RWPE2 (cell line): ENCODE results near the gene GAS2L1.

Experiments used
- ATAC-seq: fragments of 200-7000 bp; cut with Tn5 transposase; 3 replicates; pipeline ENCODE4 v1.9.1; 2021; ENCODE audit warnings: low read depth
- DNase-seq: peaks from one replicate; pipeline ENCODE4 v3.0.0-alpha.2; 2020; ENCODE audit warnings: low spot score
- H3K27ac ChIP-seq: fragments of 450-650 bp; 2 replicates; pipeline ENCODE4 v1.5.1; 2017; ENCODE audit warnings: mild to moderate bottlenecking; ENCODE audit not compliant: poor library complexity, severe bottlenecking
- H3K27me3 ChIP-seq: fragments of 250-450 bp; sonication (Bioruptor Pico); 2 replicates; pipeline ENCODE4 v1.5.1; 2021; ENCODE audit warnings: mild to moderate bottlenecking, moderate library complexity; ENCODE audit not compliant: insufficient read depth, poor library complexity, severe bottlenecking
- H3K36me3 ChIP-seq: fragments of 250-450 bp; sonication (Bioruptor Pico); 2 replicates; pipeline ENCODE4 v1.5.1; 2020; ENCODE audit warnings: low read depth, mild to moderate bottlenecking, moderate library complexity
- H3K4me1 ChIP-seq: fragments of 250-450 bp; sonication (Bioruptor Pico); 2 replicates; pipeline ENCODE4 v1.5.1; 2021; ENCODE audit warnings: mild to moderate bottlenecking, moderate library complexity; ENCODE audit not compliant: insufficient read depth, poor library complexity, severe bottlenecking
- H3K4me3 ChIP-seq: fragments of 250-450 bp; sonication (Bioruptor Pico); 2 replicates; pipeline ENCODE4 v1.5.1; 2021; ENCODE audit warnings: mild to moderate bottlenecking, moderate library complexity; ENCODE audit not compliant: severe bottlenecking
- H3K9me3 ChIP-seq: fragments of 250-450 bp; sonication (Bioruptor Pico); 2 replicates; pipeline ENCODE4 v1.5.1; 2021; ENCODE audit warnings: mild to moderate bottlenecking, moderate library complexity; ENCODE audit not compliant: severe bottlenecking
- TF ChIP-seq, protein P1 (sequence below): fragments of 450-650 bp; IDR thresholded peaks from one replicate; pipeline ENCODE4 v1.5.1; 2017; ENCODE audit warnings: mild to moderate bottlenecking, moderate library complexity; ENCODE audit not compliant: poor library complexity, severe bottlenecking

The GAS2L1 gene

GRCh38 chr22:29288837-29289236 lies 17.6 kb upstream of the GAS2L1 start:
- Histone ChIP-seq H3K9me3 (no peaks in the 10 kb centered on the region), H3K4me3 (no peak overlapping the region), H3K4me1 (no peaks in the 10 kb centered on the region), H3K27me3 (no peaks in the 10 kb centered on the region), H3K27ac (no peak overlapping the region), H3K36me3 (peaks cover 100% of the 10 kb centered on the region)
- TF ChIP-seq, protein P1, sequence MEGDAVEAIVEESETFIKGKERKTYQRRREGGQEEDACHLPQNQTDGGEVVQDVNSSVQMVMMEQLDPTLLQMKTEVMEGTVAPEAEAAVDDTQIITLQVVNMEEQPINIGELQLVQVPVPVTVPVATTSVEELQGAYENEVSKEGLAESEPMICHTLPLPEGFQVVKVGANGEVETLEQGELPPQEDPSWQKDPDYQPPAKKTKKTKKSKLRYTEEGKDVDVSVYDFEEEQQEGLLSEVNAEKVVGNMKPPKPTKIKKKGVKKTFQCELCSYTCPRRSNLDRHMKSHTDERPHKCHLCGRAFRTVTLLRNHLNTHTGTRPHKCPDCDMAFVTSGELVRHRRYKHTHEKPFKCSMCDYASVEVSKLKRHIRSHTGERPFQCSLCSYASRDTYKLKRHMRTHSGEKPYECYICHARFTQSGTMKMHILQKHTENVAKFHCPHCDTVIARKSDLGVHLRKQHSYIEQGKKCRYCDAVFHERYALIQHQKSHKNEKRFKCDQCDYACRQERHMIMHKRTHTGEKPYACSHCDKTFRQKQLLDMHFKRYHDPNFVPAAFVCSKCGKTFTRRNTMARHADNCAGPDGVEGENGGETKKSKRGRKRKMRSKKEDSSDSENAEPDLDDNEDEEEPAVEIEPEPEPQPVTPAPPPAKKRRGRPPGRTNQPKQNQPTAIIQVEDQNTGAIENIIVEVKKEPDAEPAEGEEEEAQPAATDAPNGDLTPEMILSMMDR: no peak
- no peak for DNase-seq
- no peak for ATAC-seq

GRCh38 chr22:29290061-29290460 lies 16.4 kb upstream of the GAS2L1 start:
- Histone ChIP-seq H3K27ac (no peak overlapping the region), H3K4me3 (no peak overlapping the region), H3K36me3 (peaks cover 100% of the 10 kb centered on the region), H3K4me1 (no peaks in the 10 kb centered on the region), H3K27me3 (no peaks in the 10 kb centered on the region), H3K9me3 (no peaks in the 10 kb centered on the region)
- TF ChIP-seq, protein P1: no peak
- DNase-seq (no peak), ATAC-seq (no peak)

DNA sequence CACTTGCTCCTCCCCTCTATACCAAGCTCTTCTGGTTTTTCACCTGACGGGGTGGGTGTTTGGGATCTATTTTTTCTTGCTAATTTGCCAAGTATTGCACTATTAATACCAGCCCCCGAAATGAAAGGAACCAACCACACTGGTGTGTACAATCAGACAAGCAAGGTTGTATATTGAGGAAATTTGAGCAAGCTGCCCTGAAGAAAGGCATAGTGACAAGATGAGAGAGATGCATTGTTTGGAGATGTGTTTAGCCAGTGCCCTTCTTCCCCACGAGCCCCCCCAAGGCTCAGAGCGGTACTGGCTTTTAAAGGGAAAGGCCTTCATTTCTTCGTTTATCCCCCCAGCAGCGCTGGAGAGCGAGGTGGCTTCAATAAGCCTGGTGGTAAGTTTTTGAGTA lies 15.2 kb upstream of the GAS2L1 start:
- Histone ChIP-seq H3K27me3 (no peaks in the 10 kb centered on the region), H3K27ac (no peak overlapping the region), H3K4me1 (no peaks in the 10 kb centered on the region), H3K36me3 (peaks cover 100% of the 10 kb centered on the region), H3K9me3 (no peaks in the 10 kb centered on the region), H3K4me3 (no peak overlapping the region)
- DNase-seq (no peak), ATAC-seq (0 out of 3 replicates have a peak, but pooled peaks have one; percentile 17)
- TF ChIP-seq, protein P1: no peak

- TF ChIP-seq, protein P1: no peak
- H3K27ac ChIP-seq: no peak overlapping the region
- no peak overlapping the region for H3K4me3 ChIP-seq
- ATAC-seq (no peak), DNase-seq (no peak)
- no peaks in the 10 kb centered on the region for H3K27me3 ChIP-seq
- H3K36me3 ChIP-seq: peaks cover 100% of the 10 kb centered on the region
- H3K9me3 ChIP-seq: no peaks in the 10 kb centered on the region
- no peaks in the 10 kb centered on the region for H3K4me1 ChIP-seq
Observed at GRCh38 chr22:29292379-29292778, 14.1 kb upstream of the GAS2L1 start.

GRCh38 chr22:29298641-29299040 lies 7.8 kb upstream of the GAS2L1 start:
- H3K36me3 ChIP-seq: peaks cover 68% of the 10 kb centered on the region
- no peaks in the 10 kb centered on the region for H3K9me3 ChIP-seq
- ATAC-seq (no peak), DNase-seq (no peak)
- H3K27me3 ChIP-seq: no peaks in the 10 kb centered on the region
- TF ChIP-seq, protein P1: no peak
- no peak overlapping the region for H3K4me3 ChIP-seq
- no peaks in the 10 kb centered on the region for H3K4me1 ChIP-seq
- no peak overlapping the region for H3K27ac ChIP-seq
